SJCRH30 (cell line): ENCODE results near the gene HDLBP. TPM values are rescaled to one million over a fixed set of nuclear protein-coding genes. Genes with fewer than 3 reads are reported as not detected.

Source experiments
- DNase-seq, 2 experiments: peaks; one replicate each; pipeline ENCODE4 v3.0.0-alpha.2; 2015 to 2020
- H3K27ac ChIP-seq: fragments of 250-450 bp; sonication (Bioruptor Pico); 2 replicates; pipeline ENCODE4 v1.5.1; 2020; ENCODE audit warnings: mild to moderate bottlenecking, moderate library complexity
- H3K27me3 ChIP-seq: fragments of 250-450 bp; sonication (Bioruptor Pico); 2 replicates; pipeline ENCODE4 v1.5.1; 2020; ENCODE audit warnings: mild to moderate bottlenecking, moderate library complexity
- H3K36me3 ChIP-seq: fragments of 250-450 bp; sonication (Bioruptor Pico); 2 replicates; pipeline ENCODE4 v1.5.1; 2020; ENCODE audit warnings: mild to moderate bottlenecking, moderate library complexity
- H3K4me1 ChIP-seq: fragments of 250-450 bp; sonication (Bioruptor Pico); 2 replicates; pipeline ENCODE4 v1.5.1; 2020; ENCODE audit warnings: mild to moderate bottlenecking, moderate library complexity
- H3K4me3 ChIP-seq: fragments of 250-450 bp; sonication (Bioruptor Pico); 2 replicates; pipeline ENCODE4 v1.5.1; 2020; ENCODE audit warnings: mild to moderate bottlenecking, moderate library complexity
- H3K9me3 ChIP-seq: fragments of 250-450 bp; sonication (Bioruptor Pico); replicated peaks from 2 replicates; pipeline ENCODE4 v1.5.1; 2020; ENCODE audit warnings: mild to moderate bottlenecking, moderate library complexity
- total RNA-seq: library from RNA; depleted of rRNA; stranded (reverse); fragments of >200 nt; shearing (Covaris generic); gene quantifications from 2 replicates; pipeline ENCODE4 v1.2.3, GENCODE V29; 2014

The HDLBP gene
- total RNA-seq, 1 experiment from 2014 or later = 522 TPM

GRCh38 chr2:241218131-241219029 lies 97.1 kb downstream of the HDLBP start:
- H3K4me1 ChIP-seq = peaks cover 12% of the 10 kb centered on the region; the same call in 1 of the 2 replicates
- peak overlapping the region; percentile 62 for H3K4me3 ChIP-seq
- H3K36me3 ChIP-seq = no peaks in the 10 kb centered on the region
- no peak overlapping the region for H3K27ac ChIP-seq
- peak; percentile 60 to 63 for DNase-seq
- H3K9me3 ChIP-seq = 0 out of 2 replicates have a peak, but pooled peaks cover 4% of the 10 kb centered on the region
- H3K27me3 ChIP-seq = 0 out of 2 replicates have a peak, but pooled peaks cover 7% of the 10 kb centered on the region

- Histone ChIP-seq H3K27me3 (0 out of 2 replicates have a peak, but pooled peaks cover 7% of the 10 kb centered on the region), H3K9me3 (0 out of 2 replicates have a peak, but pooled peaks cover 4% of the 10 kb centered on the region), H3K4me1 (peaks cover 12% of the 10 kb centered on the region; the same call in 1 of the 2 replicates), H3K27ac (no peak overlapping the region), H3K36me3 (no peaks in the 10 kb centered on the region), H3K4me3 (peak overlapping the region; percentile 19; the same call in 1 of the 2 replicates)
- DNase-seq = peak; percentile 37 to 41
Measured at GRCh38 chr2:241217320-241218031, 98.0 kb downstream of the HDLBP start.

- Histone ChIP-seq H3K4me1 (peaks cover 12% of the 10 kb centered on the region; the same call in 1 of the 2 replicates), H3K9me3 (0 out of 2 replicates have a peak, but pooled peaks cover 4% of the 10 kb centered on the region), H3K27ac (no peak overlapping the region), H3K27me3 (0 out of 2 replicates have a peak, but pooled peaks cover 7% of the 10 kb centered on the region), H3K4me3 (0 out of 2 replicates have a peak overlapping the region, but pooled peaks have one; percentile 2), H3K36me3 (no peaks in the 10 kb centered on the region)
- DNase-seq = peak; percentile 45 to 71
Measured at GRCh38 chr2:241216211-241216761, 99.2 kb downstream of the HDLBP start.

- Histone ChIP-seq H3K9me3 (0 out of 2 replicates have a peak, but pooled peaks cover 4% of the 10 kb centered on the region), H3K27ac (no peak overlapping the region), H3K27me3 (0 out of 2 replicates have a peak, but pooled peaks cover 7% of the 10 kb centered on the region), H3K36me3 (no peaks in the 10 kb centered on the region), H3K4me3 (no peak overlapping the region), H3K4me1 (peaks cover 12% of the 10 kb centered on the region; the same call in 1 of the 2 replicates)
- DNase-seq = no peak
Measured at GRCh38 chr2:241215421-241215820, 100.1 kb downstream of the HDLBP start.

- Histone ChIP-seq H3K27me3 (0 out of 2 replicates have a peak, but pooled peaks cover 7% of the 10 kb centered on the region), H3K27ac (no peak overlapping the region), H3K4me3 (no peak overlapping the region), H3K9me3 (0 out of 2 replicates have a peak, but pooled peaks cover under 1% of the 10 kb centered on the region), H3K4me1 (peaks cover 12% of the 10 kb centered on the region; the same call in 1 of the 2 replicates), H3K36me3 (no peaks in the 10 kb centered on the region)
- DNase-seq = no peak
Measured at GRCh38 chr2:241214766-241215165, 100.7 kb downstream of the HDLBP start.

GRCh38 chr2:241214209-241214608 lies 101.3 kb downstream of the HDLBP start:
- Histone ChIP-seq H3K27ac (no peak overlapping the region), H3K36me3 (no peaks in the 10 kb centered on the region), H3K27me3 (0 out of 2 replicates have a peak, but pooled peaks cover 7% of the 10 kb centered on the region), H3K4me3 (no peak overlapping the region), H3K9me3 (no peaks in the 10 kb centered on the region), H3K4me1 (peaks cover 12% of the 10 kb centered on the region; the same call in 1 of the 2 replicates)
- DNase-seq = no peak

GRCh38 chr2:241213567-241213966 lies 101.9 kb downstream of the HDLBP start:
- Histone ChIP-seq H3K4me3 (no peak overlapping the region), H3K27ac (no peak overlapping the region), H3K9me3 (no peaks in the 10 kb centered on the region), H3K27me3 (0 out of 2 replicates have a peak, but pooled peaks cover 7% of the 10 kb centered on the region), H3K4me1 (peaks cover 12% of the 10 kb centered on the region; the same call in 1 of the 2 replicates), H3K36me3 (no peaks in the 10 kb centered on the region)
- no peak for DNase-seq

- no peak overlapping the region for H3K27ac ChIP-seq
- no peaks in the 10 kb centered on the region for H3K36me3 ChIP-seq
Measured at GRCh38 chr2:241213041-241213440, 102.4 kb downstream of the HDLBP start.

GRCh38 chr2:241211276-241211675 lies 104.2 kb downstream of the HDLBP start:
- 0 out of 2 replicates have a peak, but pooled peaks cover 7% of the 10 kb centered on the region for H3K27me3 ChIP-seq
- no peaks in the 10 kb centered on the region for H3K9me3 ChIP-seq
- DNase-seq = no peak
- H3K4me1 ChIP-seq = peaks cover 5% of the 10 kb centered on the region; the same call in 1 of the 2 replicates
- H3K36me3 ChIP-seq = no peaks in the 10 kb centered on the region
- H3K4me3 ChIP-seq = no peak overlapping the region
- no peak overlapping the region for H3K27ac ChIP-seq

More at GRCh38 chr2:241213041-241213440, 102.4 kb downstream of the HDLBP start:
- H3K9me3 ChIP-seq = no peaks in the 10 kb centered on the region
- no peak overlapping the region for H3K4me3 ChIP-seq
- 0 out of 2 replicates have a peak, but pooled peaks cover 7% of the 10 kb centered on the region for H3K27me3 ChIP-seq
- H3K4me1 ChIP-seq = peaks cover 12% of the 10 kb centered on the region; the same call in 1 of the 2 replicates
- no peak for DNase-seq

- H3K36me3 ChIP-seq = no peaks in the 10 kb centered on the region
Measured at GRCh38 chr2:241209271-241209670, 106.2 kb downstream of the HDLBP start.

GRCh38 chr2:241208058-241208457 lies 107.4 kb downstream of the HDLBP start:
- no peaks in the 10 kb centered on the region for H3K4me1 ChIP-seq
- H3K36me3 ChIP-seq = no peaks in the 10 kb centered on the region
- no peak overlapping the region for H3K27ac ChIP-seq
- no peaks in the 10 kb centered on the region for H3K27me3 ChIP-seq
- no peak for DNase-seq
- H3K4me3 ChIP-seq = no peak overlapping the region
- H3K9me3 ChIP-seq = no peaks in the 10 kb centered on the region

More at GRCh38 chr2:241209271-241209670, 106.2 kb downstream of the HDLBP start:
- no peaks in the 10 kb centered on the region for H3K9me3 ChIP-seq
- H3K27ac ChIP-seq = no peak overlapping the region
- 0 out of 2 replicates have a peak, but pooled peaks cover 7% of the 10 kb centered on the region for H3K27me3 ChIP-seq
- H3K4me1 ChIP-seq = no peaks in the 10 kb centered on the region
- DNase-seq = no peak
- H3K4me3 ChIP-seq = no peak overlapping the region

- H3K4me1 ChIP-seq = no peaks in the 10 kb centered on the region
- H3K36me3 ChIP-seq = no peaks in the 10 kb centered on the region
- no peaks in the 10 kb centered on the region for H3K27me3 ChIP-seq
- H3K9me3 ChIP-seq = no peaks in the 10 kb centered on the region
- no peak overlapping the region for H3K4me3 ChIP-seq
- no peak overlapping the region for H3K27ac ChIP-seq
- DNase-seq = no peak
Measured at GRCh38 chr2:241207641-241208040, 107.8 kb downstream of the HDLBP start.

GRCh38 chr2:241207151-241207550 lies 108.3 kb downstream of the HDLBP start:
- no peak for DNase-seq
- Histone ChIP-seq H3K27ac (no peak overlapping the region), H3K9me3 (no peaks in the 10 kb centered on the region), H3K27me3 (no peaks in the 10 kb centered on the region), H3K4me3 (no peak overlapping the region), H3K4me1 (no peaks in the 10 kb centered on the region), H3K36me3 (no peaks in the 10 kb centered on the region)

GRCh38 chr2:241205086-241205485 lies 110.4 kb downstream of the HDLBP start:
- no peak for DNase-seq

More at GRCh38 chr2:241205086-241205485, 110.4 kb downstream of the HDLBP start:
- H3K9me3 ChIP-seq = no peaks in the 10 kb centered on the region
- no peak overlapping the region for H3K4me3 ChIP-seq
- H3K4me1 ChIP-seq = no peaks in the 10 kb centered on the region
- H3K36me3 ChIP-seq = no peaks in the 10 kb centered on the region
- H3K27me3 ChIP-seq = no peaks in the 10 kb centered on the region
- H3K27ac ChIP-seq = no peak overlapping the region
